HG03469 (cell line): ENCODE results near the gene C4orf36.

Source experiments
- ATAC-seq: cut with Tn5 transposase; IDR thresholded peaks from one replicate; pipeline ENCODE4 v1.9.1; 2021; ENCODE audit warnings: mild to moderate bottlenecking, moderate library complexity, moderate number of reproducible peaks; ENCODE audit not compliant: unreplicated experiment

The C4orf36 gene

GRCh38 chr4:86870442-86871069 is 21.7 kb downstream of the C4orf36 start:
- ATAC-seq: no peak

GRCh38 chr4:86857341-86858052 is 34.7 kb downstream of the C4orf36 start:
- ATAC-seq: no peak

GRCh38 chr4:86856896-86857295 is 35.3 kb downstream of the C4orf36 start:
- no peak for ATAC-seq

GRCh38 chr4:86855572-86855971 is 36.6 kb downstream of the C4orf36 start:
- no peak for ATAC-seq

- ATAC-seq: no peak
Measured at GRCh38 chr4:86853209-86853608, 39.0 kb downstream of the C4orf36 start.

GRCh38 chr4:86848732-86849619 is 43.2 kb downstream of the C4orf36 start, which contains the start of gene SLC10A6:
Gene SLC10A6 (minus strand): TSS chr4:86849384. CDS start chr4:86849115, 269 bp downstream.
- ATAC-seq: no peak

- ATAC-seq: no peak
Measured at GRCh38 chr4:86848136-86848535, 44.1 kb downstream of the C4orf36 start.

GRCh38 chr4:86847571-86847970 is 44.7 kb downstream of the C4orf36 start:
- no peak for ATAC-seq

GRCh38 chr4:86846921-86847320 is 45.3 kb downstream of the C4orf36 start:
- no peak for ATAC-seq

- no peak for ATAC-seq
Measured at GRCh38 chr4:86845593-86845992, 46.6 kb downstream of the C4orf36 start.

GRCh38 chr4:86841309-86841708 is 50.9 kb downstream of the C4orf36 start:
- no peak for ATAC-seq

- no peak for ATAC-seq
Measured at GRCh38 chr4:86840858-86841257, 51.4 kb downstream of the C4orf36 start.

- no peak for ATAC-seq
Measured at GRCh38 chr4:86837691-86838503, 54.3 kb downstream of the C4orf36 start.

- no peak for ATAC-seq
Measured at GRCh38 chr4:86835677-86836076, 56.5 kb downstream of the C4orf36 start.

GRCh38 chr4:86834901-86835300 is 57.3 kb downstream of the C4orf36 start:
- no peak for ATAC-seq

GRCh38 chr4:86833615-86834014 is 58.6 kb downstream of the C4orf36 start:
- no peak for ATAC-seq

- ATAC-seq: no peak
Measured at GRCh38 chr4:86831262-86832130, 60.7 kb downstream of the C4orf36 start.
